Measurements from ENCODE around the gene CPNE2. TPM values are rescaled to one million over a fixed set of nuclear protein-coding genes. Genes with fewer than 3 reads are reported as not detected.
A peak's percentile ranks its signal among the peaks of the same experiment; 100 is the strongest.
"Not testable (repeated sequence)": the region's sequence is repeated elsewhere in the genome, so short reads cannot be mapped to it uniquely, and the experiment has no call there.

The CPNE2 gene
- total RNA-seq (2014; rRNA removed; shearing (Covaris generic)): 22.0 and 26.9 TPM in 2 replicates
- polyA plus RNA-seq (2015; cell fraction: cytosol; rRNA removed): 47.3 and 47.7 TPM in 2 replicates
- polyA plus RNA-seq (2015; cell fraction: nucleus; rRNA removed): 16.1 and 18.8 TPM in 2 replicates

- peak; percentile 52 for DNase-seq (ENCODE audit: low read depth, low spot score)
- in situ Hi-C loops (cut with HindIII; ENCODE audit: low pct_unique_long_range_greater_than_20kb, low sequenced_read_pairs): no loop called here
These were observed at the start of gene CPNE2 for GRCh38 chr16:57091975-57092785. Gene CPNE2, plus strand, starts transcription at chr16:57092583. Its CDS starts 18,160 bp downstream, at chr16:57110743.

DNA sequence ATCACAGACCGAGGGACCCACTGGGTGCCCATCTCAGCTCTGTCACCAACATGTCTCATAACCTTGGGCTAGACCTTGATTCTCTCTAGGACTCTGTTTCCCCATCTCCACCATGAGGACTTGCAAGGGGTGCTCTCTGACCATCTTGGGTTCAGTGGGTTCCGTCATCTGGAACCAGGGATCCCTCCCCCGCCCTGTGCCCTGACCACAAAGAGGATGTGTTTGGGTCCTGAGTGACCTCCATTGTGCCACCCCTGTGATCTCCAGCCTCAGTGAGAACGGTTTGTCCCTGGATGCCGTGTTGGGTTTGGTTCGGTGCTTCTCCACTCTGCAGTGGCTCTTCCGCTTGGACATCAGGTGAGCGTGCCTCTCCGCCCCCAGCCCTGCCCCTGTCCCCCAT, 49.1 kb upstream of the CPNE2 start:
- in situ Hi-C loops (cut with HindIII; ENCODE audit: low pct_unique_long_range_greater_than_20kb, low sequenced_read_pairs): no loop called here
- DNase-seq (ENCODE audit: low read depth, low spot score): no peak

DNA sequence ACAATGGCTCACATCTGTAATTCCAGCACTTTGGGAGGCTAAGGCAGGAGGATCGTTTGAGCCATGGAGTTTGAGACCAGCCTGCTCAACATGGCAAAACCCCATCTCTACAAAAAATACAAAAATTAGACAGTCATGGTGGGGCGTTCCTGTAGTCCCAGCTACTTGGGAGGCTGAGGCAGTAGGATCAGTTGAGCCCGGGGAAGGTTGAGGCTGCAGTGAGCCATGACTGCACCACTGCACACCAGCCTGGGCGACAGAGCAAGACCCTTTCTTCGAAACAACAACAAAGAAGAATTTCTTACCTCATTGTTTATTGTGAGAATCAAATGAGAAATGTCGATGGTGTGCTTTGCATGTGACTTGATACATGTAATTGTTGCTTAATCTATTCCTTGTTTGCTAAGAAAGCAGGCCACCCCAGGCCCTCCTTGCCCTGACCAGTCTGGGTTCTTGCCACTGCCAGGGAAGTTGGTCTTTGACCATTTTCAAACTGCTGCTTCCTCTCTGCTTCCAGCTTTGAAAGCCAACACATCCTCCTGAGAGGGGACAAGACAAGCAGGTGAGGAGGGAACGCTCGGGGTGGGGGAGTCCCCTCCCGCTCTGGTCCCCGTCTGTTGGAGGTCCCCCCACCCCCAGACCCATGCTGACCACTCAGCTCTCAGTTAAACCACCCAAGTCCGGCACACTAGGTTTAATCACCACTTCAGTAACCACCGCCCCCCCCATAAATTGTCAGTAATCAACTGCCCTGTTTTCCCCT, 47.3 kb upstream of the CPNE2 start:
- in situ Hi-C loops (cut with HindIII; ENCODE audit: low pct_unique_long_range_greater_than_20kb, low sequenced_read_pairs): no loop called here
- no peak for DNase-seq (ENCODE audit: low read depth, low spot score)

GRCh38 chr16:57045694-57046381, 46.5 kb upstream of the CPNE2 start:
- in situ Hi-C loops (cut with HindIII; ENCODE audit: low pct_unique_long_range_greater_than_20kb, low sequenced_read_pairs): no loop called here
- peak; percentile 71 for DNase-seq (ENCODE audit: low read depth, low spot score)

DNA sequence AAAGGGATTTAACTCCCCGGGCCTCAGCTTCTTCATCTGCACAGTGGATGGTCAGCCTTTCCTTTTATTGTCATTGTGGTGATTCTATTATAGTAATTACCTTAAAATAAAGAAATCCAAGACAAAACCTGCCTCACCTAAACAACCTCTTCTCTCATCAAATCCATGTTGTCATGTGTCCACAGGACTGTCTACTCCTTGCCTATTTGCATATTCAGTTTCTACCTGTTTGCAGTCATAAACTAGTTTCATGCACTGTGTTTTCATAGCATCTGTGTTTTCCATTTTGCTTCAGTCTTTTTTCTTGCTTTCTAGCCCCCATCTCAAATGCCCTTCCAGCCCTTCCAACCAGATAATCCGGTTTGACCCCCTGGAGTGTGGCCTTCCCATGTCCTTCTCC, 44.3 kb upstream of the CPNE2 start:
- in situ Hi-C loops (cut with HindIII; ENCODE audit: low pct_unique_long_range_greater_than_20kb, low sequenced_read_pairs): no loop called here
- no peak for DNase-seq (ENCODE audit: low read depth, low spot score)

DNA sequence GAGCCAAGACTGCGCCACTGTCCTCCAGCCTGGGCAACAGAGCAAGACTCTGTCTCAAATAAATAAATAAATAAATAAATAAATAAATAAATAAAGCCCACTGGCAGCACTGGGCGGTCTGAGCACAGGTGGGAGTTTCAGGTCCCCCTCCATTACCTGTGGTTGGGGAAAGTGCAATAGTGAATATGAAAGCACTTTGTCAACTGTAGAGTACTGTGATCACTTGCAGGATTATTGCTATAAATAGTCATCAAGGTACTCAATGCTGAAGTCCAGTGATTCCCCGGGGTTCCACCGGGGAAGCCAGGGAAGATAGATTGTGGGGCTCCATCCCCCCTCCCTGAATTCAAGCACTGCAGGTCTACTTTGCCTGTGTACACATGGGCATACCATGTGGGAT, 42.7 kb upstream of the CPNE2 start:
- in situ Hi-C loops (cut with HindIII; ENCODE audit: low pct_unique_long_range_greater_than_20kb, low sequenced_read_pairs): no loop called here
- DNase-seq (ENCODE audit: low read depth, low spot score): no peak

GRCh38 chr16:57051696-57052228, 40.6 kb upstream of the CPNE2 start:
- in situ Hi-C loops (cut with HindIII; ENCODE audit: low pct_unique_long_range_greater_than_20kb, low sequenced_read_pairs): no loop called here
- DNase-seq (ENCODE audit: low read depth, low spot score): no peak

DNA sequence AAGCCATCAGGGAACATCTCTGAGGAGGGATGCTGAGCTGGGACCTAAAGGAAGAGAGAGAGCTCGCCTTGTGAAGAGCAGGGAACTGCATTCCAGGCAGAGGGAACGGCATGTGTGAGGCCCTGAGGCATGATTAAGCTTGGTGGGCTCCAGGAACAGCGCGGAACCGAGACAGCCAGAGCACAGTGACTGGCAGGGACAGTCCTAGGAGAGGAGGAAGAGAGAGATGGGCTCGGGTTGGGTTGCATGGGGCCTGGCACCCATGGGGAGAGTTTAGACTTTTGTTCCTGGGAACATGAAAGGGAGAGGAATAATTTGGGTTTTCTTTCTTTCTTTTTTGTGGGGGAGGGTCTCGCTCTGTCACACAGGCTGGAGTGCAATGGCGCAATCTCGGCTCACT, 39.2 kb upstream of the CPNE2 start:
- DNase-seq (ENCODE audit: low read depth, low spot score): no peak
- in situ Hi-C loops (cut with HindIII; ENCODE audit: low pct_unique_long_range_greater_than_20kb, low sequenced_read_pairs): no loop called here

DNA sequence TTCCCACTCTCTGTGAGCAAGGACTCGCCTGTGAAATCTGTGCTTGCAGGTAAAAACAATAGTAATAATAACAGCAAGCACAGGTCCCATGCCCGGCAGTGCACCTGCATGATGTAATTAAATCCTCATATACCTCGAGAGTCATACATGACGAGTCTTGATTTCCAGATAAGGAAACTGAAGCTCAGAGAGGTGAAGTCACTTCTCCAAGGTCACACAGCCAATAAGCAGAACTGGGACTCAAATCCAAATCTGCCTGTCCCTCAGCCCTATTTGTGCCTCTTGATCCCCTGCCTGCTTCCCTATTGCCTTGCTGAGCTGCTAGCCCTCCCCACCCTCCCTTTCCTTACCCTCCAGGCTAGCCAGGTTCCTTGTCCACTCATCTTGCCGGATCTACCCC, 38.0 kb upstream of the CPNE2 start:
- DNase-seq (ENCODE audit: low read depth, low spot score): no peak
- in situ Hi-C loops (cut with HindIII; ENCODE audit: low pct_unique_long_range_greater_than_20kb, low sequenced_read_pairs): no loop called here

- no peak for DNase-seq (ENCODE audit: low read depth, low spot score)
- in situ Hi-C loops (cut with HindIII; ENCODE audit: low pct_unique_long_range_greater_than_20kb, low sequenced_read_pairs): no loop called here
These were observed 37.6 kb upstream of the CPNE2 start for GRCh38 chr16:57054771-57055170.

DNA sequence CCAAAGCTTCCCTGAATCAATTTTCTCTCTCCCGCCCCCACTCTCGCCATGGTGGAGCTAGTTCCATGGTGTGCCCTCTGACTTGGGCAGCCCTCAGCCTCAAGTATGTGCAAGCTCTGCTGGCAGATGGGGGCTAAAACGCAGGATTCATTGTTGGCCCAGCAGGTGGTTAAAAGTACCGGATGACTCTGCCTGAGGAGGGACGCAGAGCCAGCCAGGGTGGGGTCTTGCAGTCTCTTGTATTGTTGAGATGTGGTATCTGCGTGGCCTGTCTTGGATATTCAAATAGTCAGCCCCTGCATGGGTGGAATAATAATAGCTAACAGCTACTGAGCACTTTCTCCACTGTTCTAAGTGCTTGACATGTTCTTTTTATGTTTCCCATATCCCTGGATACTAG, 36.7 kb upstream of the CPNE2 start:
- in situ Hi-C loops (cut with HindIII; ENCODE audit: low pct_unique_long_range_greater_than_20kb, low sequenced_read_pairs): no loop called here

DNA sequence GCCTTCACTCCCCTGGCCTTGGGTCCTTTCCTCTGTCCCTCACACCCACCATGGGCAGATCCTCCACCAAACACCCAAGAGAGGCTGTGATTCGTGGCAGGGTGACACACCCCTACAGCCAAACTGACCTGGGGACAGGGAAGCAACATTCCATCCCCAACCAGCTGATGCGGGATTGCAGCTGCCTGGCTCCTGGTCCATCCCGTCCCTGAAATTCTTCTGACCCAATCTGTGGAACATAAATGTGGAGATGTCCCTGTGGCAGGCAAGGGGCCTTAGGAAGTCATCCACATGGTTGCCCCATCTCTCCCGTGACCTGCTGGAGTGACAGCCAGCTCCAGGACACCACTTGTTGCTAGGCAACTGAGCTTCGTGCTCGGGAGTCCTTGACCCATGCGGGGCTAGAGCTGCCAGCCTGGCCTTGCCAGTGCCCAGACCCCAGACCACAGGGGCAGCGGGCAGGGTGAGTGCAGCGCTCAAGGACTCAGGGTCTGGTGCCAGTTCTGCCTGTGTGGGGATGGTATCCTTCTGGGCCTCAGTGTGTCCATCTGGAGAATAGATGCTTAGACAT, 34.0 kb upstream of the CPNE2 start:
- no peak for DNase-seq (ENCODE audit: low read depth, low spot score)
- in situ Hi-C loops (cut with HindIII; ENCODE audit: low pct_unique_long_range_greater_than_20kb, low sequenced_read_pairs): no loop called here

More for the DNA sequence above, 36.7 kb upstream of the CPNE2 start:
- no peak for DNase-seq (ENCODE audit: low read depth, low spot score)

- in situ Hi-C loops (cut with HindIII; ENCODE audit: low pct_unique_long_range_greater_than_20kb, low sequenced_read_pairs): no loop called here
- DNase-seq (ENCODE audit: low read depth, low spot score): no peak
These were observed 31.9 kb upstream of the CPNE2 start for GRCh38 chr16:57060323-57061083.

- peak; percentile 53 for DNase-seq (ENCODE audit: low read depth, low spot score)
- in situ Hi-C loops (cut with HindIII; ENCODE audit: low pct_unique_long_range_greater_than_20kb, low sequenced_read_pairs): no loop called here
These were observed 31.1 kb upstream of the CPNE2 start for GRCh38 chr16:57061084-57061905.

GRCh38 chr16:57062329-57062728, 30.1 kb upstream of the CPNE2 start:
- in situ Hi-C loops (cut with HindIII; ENCODE audit: low pct_unique_long_range_greater_than_20kb, low sequenced_read_pairs): no loop called here
- no peak for DNase-seq (ENCODE audit: low read depth, low spot score)

- DNase-seq (ENCODE audit: low read depth, low spot score); in situ Hi-C loops (cut with HindIII; ENCODE audit: low pct_unique_long_range_greater_than_20kb, low sequenced_read_pairs): not testable (repeated sequence)
These were observed 29.2 kb upstream of the CPNE2 start for GRCh38 chr16:57063189-57063588.
